ENCODE results near the gene XAGE1B. TPM values are rescaled to one million over a fixed set of nuclear protein-coding genes. Genes with fewer than 3 reads are reported as not detected.

XAGE1B gene
- not detected in 2 replicates for total RNA-seq

GRCh38 chrX:52516987-52517325, at the start of gene XAGE1B:
TSS of gene XAGE1B (minus strand) at chrX:52517063. CDS start at chrX:52515527, 1,536 bp downstream.

GRCh38 chrX:52495545-52496418, 21.1 kb downstream of the XAGE1B start, which contains the start of gene XAGE1A:
TSS of gene XAGE1A (plus strand) at chrX:52495808. CDS start at chrX:52497362, 1,554 bp downstream.

Other genes starting within 250 kb of the XAGE1B start
- not detected in 2 replicates for gene XAGE2, start 148.0 kb downstream of the XAGE1B start, total RNA-seq
- gene XAGE1A, start 21.3 kb downstream of the XAGE1B start, total RNA-seq: not detected in 2 replicates
- not detected in 2 replicates for gene SSX7, start 137.8 kb upstream of the XAGE1B start, total RNA-seq
- gene SSX2, start 190.1 kb upstream of the XAGE1B start, total RNA-seq: not detected in 2 replicates
- gene SSX2B, start 234.2 kb upstream of the XAGE1B start, total RNA-seq: not detected in 2 replicates

Data from smooth muscle cell of bladder (primary cell).